ENCODE results near the gene RMDN3.

Gene RMDN3

DNA sequence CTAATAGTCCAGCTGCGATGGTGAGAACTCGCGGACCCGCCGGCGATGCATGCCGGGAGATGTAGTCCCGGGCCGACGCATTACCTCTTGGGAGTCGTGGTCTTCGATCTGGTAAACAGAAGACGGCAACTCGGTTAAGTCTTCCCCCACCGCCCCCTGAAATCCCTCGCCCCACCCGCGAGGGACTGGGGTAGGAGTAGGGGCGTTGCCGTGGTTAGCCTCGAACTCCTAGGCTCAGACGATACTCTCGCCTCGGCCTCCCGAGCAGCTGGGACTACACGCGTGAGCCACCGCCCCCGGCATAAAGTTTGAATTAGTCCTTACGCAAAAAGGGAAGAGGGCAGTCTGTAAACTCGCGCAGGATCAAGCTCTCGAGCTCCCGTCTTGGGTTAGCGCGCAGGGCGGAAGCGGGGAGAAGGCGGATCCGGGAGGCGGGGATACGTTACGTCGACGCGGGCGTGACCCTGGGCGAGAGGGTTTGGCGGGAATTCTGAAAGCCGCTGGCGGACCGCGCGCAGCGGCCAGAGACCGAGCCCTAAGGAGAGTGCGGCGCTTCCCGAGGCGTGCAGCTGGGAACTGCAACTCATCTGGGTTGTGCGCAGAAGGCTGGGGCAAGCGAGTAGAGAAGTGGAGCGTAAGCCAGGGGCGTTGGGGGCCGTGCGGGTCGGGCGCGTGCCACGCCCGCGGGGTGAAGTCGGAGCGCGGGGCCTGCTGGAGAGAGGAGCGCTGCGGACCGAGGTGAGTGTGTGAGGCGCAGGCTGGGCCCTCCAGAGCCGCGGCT, 60.2 kb downstream of the RMDN3 start, which contains the start of gene RAD51:
TSS of gene RAD51 (plus strand) at position 487 of the 781 bp plus-strand sequence. CDS start 3,585 bp downstream, outside the sequence.
- H3K4me3 ChIP-seq (ENCODE audit: control insufficient read depth, low read depth, low read length): peak within 1 kb of the TSS; percentile 99
- TF ChIP-seq, protein P1, sequence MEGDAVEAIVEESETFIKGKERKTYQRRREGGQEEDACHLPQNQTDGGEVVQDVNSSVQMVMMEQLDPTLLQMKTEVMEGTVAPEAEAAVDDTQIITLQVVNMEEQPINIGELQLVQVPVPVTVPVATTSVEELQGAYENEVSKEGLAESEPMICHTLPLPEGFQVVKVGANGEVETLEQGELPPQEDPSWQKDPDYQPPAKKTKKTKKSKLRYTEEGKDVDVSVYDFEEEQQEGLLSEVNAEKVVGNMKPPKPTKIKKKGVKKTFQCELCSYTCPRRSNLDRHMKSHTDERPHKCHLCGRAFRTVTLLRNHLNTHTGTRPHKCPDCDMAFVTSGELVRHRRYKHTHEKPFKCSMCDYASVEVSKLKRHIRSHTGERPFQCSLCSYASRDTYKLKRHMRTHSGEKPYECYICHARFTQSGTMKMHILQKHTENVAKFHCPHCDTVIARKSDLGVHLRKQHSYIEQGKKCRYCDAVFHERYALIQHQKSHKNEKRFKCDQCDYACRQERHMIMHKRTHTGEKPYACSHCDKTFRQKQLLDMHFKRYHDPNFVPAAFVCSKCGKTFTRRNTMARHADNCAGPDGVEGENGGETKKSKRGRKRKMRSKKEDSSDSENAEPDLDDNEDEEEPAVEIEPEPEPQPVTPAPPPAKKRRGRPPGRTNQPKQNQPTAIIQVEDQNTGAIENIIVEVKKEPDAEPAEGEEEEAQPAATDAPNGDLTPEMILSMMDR (IDR thresholded peaks at IDR 0.05; ENCODE audit: control insufficient read depth, insufficient read depth, low read depth, low read length, missing control alignments): no peak
- DNase-seq (ENCODE audit: low read depth): peak; percentile 68

DNA sequence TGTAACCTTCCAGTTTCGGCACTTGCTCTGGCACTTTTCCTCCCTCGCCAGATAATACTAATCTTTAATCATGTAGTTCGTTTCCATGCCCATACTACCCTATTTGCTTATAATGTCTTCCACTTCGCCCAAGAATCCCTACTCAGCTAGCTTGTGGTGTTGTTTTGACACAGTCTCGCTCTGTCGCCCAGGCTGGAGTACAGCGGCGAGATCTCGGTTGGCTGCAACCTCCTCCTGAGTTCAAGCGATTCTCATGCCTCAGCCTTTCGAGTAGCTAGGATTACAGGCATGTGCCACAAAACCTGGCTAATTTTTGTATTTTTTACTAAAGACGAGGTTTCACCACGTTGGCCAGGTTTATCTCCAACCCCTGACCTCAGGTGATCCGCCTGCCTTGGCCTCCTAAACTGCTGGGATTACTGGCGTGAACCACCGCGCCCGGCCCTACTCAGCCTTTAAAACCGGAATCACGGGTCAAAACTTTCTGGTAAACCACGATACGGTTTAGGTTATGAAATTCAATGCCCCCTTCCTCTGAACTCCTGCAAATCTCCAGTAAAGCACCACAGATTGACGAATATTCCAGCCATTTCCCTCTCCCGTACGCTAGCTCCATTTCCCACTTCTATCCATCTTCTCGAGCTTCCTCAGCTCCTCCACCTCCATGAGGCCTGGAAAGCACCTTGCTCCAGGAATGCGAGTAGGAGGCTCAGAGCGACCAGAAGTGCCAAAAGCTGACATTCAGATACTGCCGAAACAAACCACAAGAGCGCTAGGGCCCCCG, 61.0 kb downstream of the RMDN3 start:
- DNase-seq (ENCODE audit: low read depth): no peak
- peak overlapping the region; percentile 99 for H3K4me3 ChIP-seq (ENCODE audit: control insufficient read depth, low read depth, low read length)
- TF ChIP-seq, protein P1 (IDR thresholded peaks at IDR 0.05; ENCODE audit: control insufficient read depth, insufficient read depth, low read depth, low read length, missing control alignments): no peak

DNA sequence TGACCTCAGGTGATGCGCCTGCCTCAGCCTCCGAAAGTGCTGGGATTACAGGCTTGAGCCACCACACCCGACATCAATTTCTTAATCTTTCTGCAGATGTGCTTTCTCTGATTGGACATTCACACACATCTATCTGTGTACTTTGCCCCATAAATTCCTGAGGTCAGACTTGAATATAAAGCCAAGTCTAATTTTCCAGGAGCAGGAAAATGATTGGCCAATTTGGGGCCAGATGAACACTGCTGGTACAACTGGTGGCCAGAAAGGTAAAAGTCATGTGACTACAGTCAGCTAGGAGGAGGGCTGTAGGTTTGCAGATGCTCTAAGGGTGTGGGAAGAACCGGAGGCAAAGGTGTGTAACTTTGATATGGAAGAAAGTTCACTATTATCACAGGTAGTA, 63.3 kb downstream of the RMDN3 start:
- H3K4me3 ChIP-seq (ENCODE audit: control insufficient read depth, low read depth, low read length): no peak overlapping the region
- DNase-seq (ENCODE audit: low read depth): no peak
- TF ChIP-seq, protein P1 (IDR thresholded peaks at IDR 0.05; ENCODE audit: control insufficient read depth, insufficient read depth, low read depth, low read length, missing control alignments): no peak

DNA sequence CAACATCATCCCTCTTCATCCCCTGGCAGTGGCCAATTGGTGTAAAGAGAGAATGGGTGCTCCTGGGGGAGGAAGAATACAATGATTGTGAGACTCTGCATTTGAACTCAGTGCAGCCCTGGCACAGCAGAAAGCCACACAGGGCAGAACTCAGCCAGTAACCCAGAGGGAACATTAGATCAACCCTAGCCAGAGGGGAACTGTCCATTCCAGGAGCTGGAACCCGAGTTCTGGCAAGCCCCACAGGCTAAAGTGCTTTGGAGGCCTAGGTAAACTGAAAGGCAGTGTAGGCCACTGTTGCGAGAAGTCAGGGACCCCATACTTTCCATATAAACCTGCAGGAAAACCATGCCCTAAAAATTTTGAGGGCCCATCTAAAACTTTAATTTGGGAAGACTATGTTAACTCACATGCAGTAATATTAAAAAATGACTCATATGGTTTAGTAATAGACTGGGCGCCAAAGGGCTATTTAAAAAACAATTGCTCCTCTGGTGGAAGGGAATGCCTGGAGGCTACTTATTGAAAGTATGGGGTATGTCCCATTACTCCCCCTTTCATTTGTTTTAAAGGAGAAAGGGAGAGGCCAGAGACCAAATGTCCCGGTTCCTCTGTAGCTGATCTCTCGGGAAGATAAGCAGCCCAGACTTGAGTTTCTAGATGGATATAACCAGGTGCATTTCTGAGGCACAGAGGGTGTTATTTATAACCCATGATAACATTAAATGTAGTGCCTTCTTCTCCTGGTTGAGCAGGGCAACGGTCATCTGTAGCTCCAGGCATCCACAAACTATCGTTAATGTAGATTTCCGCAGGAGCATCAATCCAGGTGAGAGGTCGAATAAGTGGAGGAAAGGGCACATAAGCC, 65.9 kb downstream of the RMDN3 start:
- TF ChIP-seq, protein P1 (IDR thresholded peaks at IDR 0.05; ENCODE audit: control insufficient read depth, insufficient read depth, low read depth, low read length, missing control alignments): no peak
- DNase-seq (ENCODE audit: low read depth): no peak
- no peak overlapping the region for H3K4me3 ChIP-seq (ENCODE audit: control insufficient read depth, low read depth, low read length)
